PC-3 (cell line): ENCODE results near the gene MYF6. TPM values are rescaled to one million over a fixed set of nuclear protein-coding genes. Genes with fewer than 3 reads are reported as not detected.

Experiments used
- ATAC-seq: fragments of 200-7000 bp; cut with Tn5 transposase; 2 replicates; pipeline ENCODE4 v1.9.1; 2020; ENCODE audit warnings: mild to moderate bottlenecking, moderate library complexity
- BruUV-seq: library from RNA; stranded (reverse); fragments of 400-500 nt; replicated peaks from 2 replicates; lab custom pipeline; 2021; lab: Mats Ljungman, UMichigan
- CTCF ChIA-PET: fragments of 300-600 bp; sonication (Branson Sonifier 250); formaldehyde crosslinking; loops from one replicate; lab custom pipeline; 2022; ENCODE audit warnings: antibody characterized with exemption; lab: Charles Lee
- POLR2A ChIA-PET: fragments of 300-600 bp; sonication (Branson Sonifier 250); formaldehyde crosslinking; loops from one replicate; lab custom pipeline; 2022; ENCODE audit warnings: antibody characterized with exemption; ENCODE audit not compliant: unreplicated experiment; lab: Charles Lee
- DNase-seq: peaks from one replicate; pipeline ENCODE4 v3.0.0-alpha.2; 2015
- H2AFZ ChIP-seq: fragments of 300-600 bp; sonication (generic); 2 replicates; pipeline ENCODE4 v1.6.0; 2016; ENCODE audit warnings: antibody characterized with exemption, low read length
- H3F3A ChIP-seq: fragments of 300-600 bp; sonication (generic); one replicate; pipeline ENCODE4 v1.6.0; 2017; ENCODE audit warnings: antibody characterized with exemption, low read length, control low read depth, mild to moderate bottlenecking; ENCODE audit not compliant: unreplicated experiment
- H3K27ac ChIP-seq: fragments of 300-600 bp; sonication (generic); 2 replicates; pipeline ENCODE4 v1.5.1; 2016; ENCODE audit warnings: mild to moderate bottlenecking, low read length
- H3K27me3 ChIP-seq: fragments of 300-600 bp; sonication (generic); 2 replicates; pipeline ENCODE4 v1.6.1; 2016; ENCODE audit warnings: low read length, mixed read lengths
- H3K36me3 ChIP-seq: fragments of 300-600 bp; sonication (generic); 2 replicates; pipeline ENCODE4 v1.6.1; 2016; ENCODE audit warnings: low read depth, mixed run types, low read length, mixed read lengths
- H3K4me1 ChIP-seq: fragments of 300-600 bp; sonication (generic); 2 replicates; pipeline ENCODE4 v1.5.1; 2016; ENCODE audit warnings: low read length; ENCODE audit not compliant: insufficient read depth
- H3K4me2 ChIP-seq: fragments of 300-600 bp; sonication (generic); 2 replicates; pipeline ENCODE4 v1.6.0; 2016; ENCODE audit warnings: low read length
- H3K4me3 ChIP-seq: fragments of 300-600 bp; sonication (generic); 2 replicates; pipeline ENCODE4 v1.5.1; 2016; ENCODE audit warnings: mild to moderate bottlenecking, low read length, mixed read lengths
- H3K79me2 ChIP-seq: fragments of 300-600 bp; sonication (generic); 2 replicates; pipeline ENCODE4 v1.6.1; 2017; ENCODE audit warnings: low read length, mixed read lengths
- H3K9ac ChIP-seq: fragments of 300-600 bp; sonication (generic); 2 replicates; pipeline ENCODE4 v1.6.0; 2016; ENCODE audit warnings: mild to moderate bottlenecking, low read length
- H3K9me2 ChIP-seq: fragments of 300-600 bp; sonication (generic); replicated peaks from 2 replicates; pipeline ENCODE4 v1.6.1; 2016; ENCODE audit warnings: mixed run types, low read length, mixed read lengths
- H3K9me3 ChIP-seq: fragments of 300-600 bp; sonication (generic); 2 replicates; pipeline ENCODE4 v1.6.1; 2016; ENCODE audit warnings: low read length, mixed read lengths
- H4K20me1 ChIP-seq: fragments of 300-600 bp; sonication (generic); 2 replicates; pipeline ENCODE4 v1.6.1; 2016; ENCODE audit warnings: low read length, mixed read lengths
- CTCF ChIP-seq: fragments of 300-600 bp; sonication (generic); conservative IDR thresholded peaks from 2 replicates; pipeline ENCODE4 v1.5.1; 2017; ENCODE audit warnings: antibody characterized with exemption, low read depth, mild to moderate bottlenecking, low read length
- EZH2 ChIP-seq: fragments of 300-600 bp; sonication (generic); IDR thresholded peaks from one replicate; pipeline ENCODE4 v1.6.1; 2017; ENCODE audit warnings: antibody characterized with exemption, mild to moderate bottlenecking, low read length; ENCODE audit not compliant: unreplicated experiment
- EZH2phosphoT487 ChIP-seq: fragments of 300-600 bp; sonication (generic); IDR thresholded peaks from 2 replicates; pipeline ENCODE4 v1.6.1; 2018; ENCODE audit warnings: mild to moderate bottlenecking, antibody characterized with exemption, low read length, borderline replicate concordance
- intact Hi-C: fragments of 100-400 bp; cut with micrococcal nuclease; formaldehyde crosslinking; loops from 2 replicates; pipeline ENCODE4 v1.9.0; 2023
- total RNA-seq: library from RNA; depleted of rRNA; stranded (reverse); fragments of >200 nt; gene quantifications from 2 replicates; pipeline ENCODE4 v1.2.3, GENCODE V29; 2014

Gene MYF6
- total RNA-seq, 1 experiment from 2014 or later: not detected

DNA sequence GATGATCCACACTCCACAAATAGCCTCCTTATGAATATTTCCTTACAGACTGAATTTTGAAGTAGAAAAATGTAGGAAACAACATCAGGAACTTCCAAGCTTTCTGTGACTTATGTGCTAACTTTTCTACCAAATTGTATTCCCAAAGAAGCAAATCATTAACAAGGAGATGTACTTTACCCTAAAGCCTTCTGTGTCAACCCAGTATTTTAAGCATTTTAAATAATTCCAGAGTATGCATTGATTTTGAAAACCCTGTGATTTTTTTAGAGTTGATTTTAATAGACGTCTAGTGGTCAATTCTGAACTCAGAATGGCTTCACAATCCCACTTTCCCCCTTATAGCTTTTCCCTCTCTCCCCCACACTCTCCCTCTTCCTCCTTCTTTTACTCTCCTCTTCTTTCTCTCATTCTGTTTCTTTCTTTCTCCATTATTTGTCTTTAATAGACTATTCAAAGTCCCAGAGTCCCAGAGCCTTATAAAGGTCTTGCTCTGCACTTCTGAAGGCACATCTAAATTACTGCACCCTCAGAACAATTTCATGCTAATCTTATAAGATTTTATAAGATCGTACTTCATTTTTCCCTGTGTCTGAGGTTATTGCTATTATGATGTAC is 10.1 kb upstream of the MYF6 start:
- ATAC-seq: no peak
- H3K9ac ChIP-seq: no peak overlapping the region
- no peak overlapping the region for H3K4me3 ChIP-seq
- DNase-seq: no peak
- no peak overlapping the region for H3K27ac ChIP-seq
- no peak overlapping the region for H3K4me2 ChIP-seq
- ChIA-PET CTCF (no interaction called here), POLR2A (interaction anchor here (0.7 kb wide), 1 partner anchor 146 kb away, joined by 4 read pairs; no protein-coding TSS in a partner anchor)
- H3K36me3 ChIP-seq: no peaks in the 10 kb centered on the region
- no peaks in the 10 kb centered on the region for H3F3A ChIP-seq
- H2AFZ ChIP-seq: no peak overlapping the region
- no TSS peak for BruUV-seq
- H3K79me2 ChIP-seq: no peaks in the 10 kb centered on the region
- peaks cover 1% of the 10 kb centered on the region for H3K4me1 ChIP-seq
- peaks cover 5% of the 10 kb centered on the region; the same call in 1 of the 2 replicates for H3K27me3 ChIP-seq
- TF ChIP-seq CTCF: no peak
- no peak for TF ChIP-seq EZH2phosphoT487
- no peak for TF ChIP-seq EZH2
- H3K9me3 ChIP-seq: no peaks in the 10 kb centered on the region
- H3K9me2 ChIP-seq: no peaks in the 10 kb centered on the region
- intact Hi-C loops: no loop called here
- H4K20me1 ChIP-seq: no peaks in the 10 kb centered on the region

DNA sequence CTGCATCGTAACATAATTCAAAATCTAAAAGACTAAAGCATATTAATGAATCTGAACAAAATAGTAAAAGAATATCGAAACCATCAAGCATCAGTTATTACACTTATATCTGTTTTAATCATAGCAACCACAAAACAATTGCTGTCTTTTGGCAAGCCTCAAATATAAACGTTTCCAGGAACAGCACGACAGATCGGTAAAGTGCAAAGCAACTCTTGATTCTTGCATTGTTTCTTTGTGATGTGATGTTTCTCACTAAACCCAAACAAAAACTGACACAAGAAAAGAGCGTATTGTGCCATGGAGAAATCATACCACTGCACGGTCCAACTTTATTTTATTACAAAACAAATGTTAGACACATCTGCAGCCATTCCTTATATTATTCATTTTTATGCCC is 9.2 kb upstream of the MYF6 start:
- Histone ChIP-seq H3K4me1 (peaks cover 10% of the 10 kb centered on the region), H3F3A (no peaks in the 10 kb centered on the region), H3K27me3 (peaks cover 5% of the 10 kb centered on the region; the same call in 1 of the 2 replicates), H3K27ac (no peak overlapping the region), H4K20me1 (no peaks in the 10 kb centered on the region), H3K4me2 (no peak overlapping the region), H3K79me2 (no peaks in the 10 kb centered on the region), H3K36me3 (no peaks in the 10 kb centered on the region), H3K9ac (no peak overlapping the region), H3K4me3 (no peak overlapping the region), H2AFZ (no peak overlapping the region), H3K9me3 (no peaks in the 10 kb centered on the region), H3K9me2 (no peaks in the 10 kb centered on the region)
- no TSS peak for BruUV-seq
- TF ChIP-seq EZH2 (no peak), EZH2phosphoT487 (no peak), CTCF (no peak)
- intact Hi-C loops: no loop called here
- no peak for DNase-seq
- ChIA-PET POLR2A (interaction anchor here (0.7 kb wide), 1 partner anchor 147 kb away, joined by 4 read pairs; no protein-coding TSS in a partner anchor), CTCF (no interaction called here)
- ATAC-seq: no peak

DNA sequence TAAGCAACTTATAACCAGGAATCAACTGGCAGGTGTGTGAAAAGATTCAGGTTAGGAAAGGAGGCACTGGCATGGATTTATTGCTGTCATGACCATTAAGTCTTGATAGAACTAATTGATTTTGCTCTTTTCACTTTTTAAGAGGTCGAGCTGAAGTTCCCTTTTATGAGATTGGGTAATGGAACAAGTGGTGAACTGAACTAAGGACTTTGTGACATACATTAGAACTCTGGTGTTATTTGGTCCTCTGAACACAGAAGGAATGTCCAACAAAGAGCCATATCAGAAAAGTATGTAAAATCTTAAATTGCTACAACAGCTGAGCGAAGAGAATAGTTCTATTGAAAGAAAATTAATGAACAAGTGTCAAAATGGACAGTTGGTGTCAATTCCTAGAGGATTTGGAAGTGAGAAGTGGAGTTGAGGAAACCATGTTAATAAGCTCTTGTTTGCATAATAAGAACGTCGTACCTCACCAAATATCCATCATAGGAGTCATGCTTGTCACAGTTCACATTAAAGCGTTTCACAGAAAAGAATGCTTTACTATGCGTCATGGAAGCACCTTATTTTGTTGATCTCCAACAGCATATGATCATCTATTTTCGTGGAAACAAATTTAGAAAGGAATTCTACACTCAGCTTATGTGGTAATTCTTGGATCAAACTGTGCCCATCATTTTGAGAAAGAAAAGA is 8.4 kb upstream of the MYF6 start:
- POLR2A ChIA-PET: no interaction called here
- intact Hi-C loops: no loop called here
- TF ChIP-seq EZH2phosphoT487: no peak
- TF ChIP-seq CTCF: no peak
- no peak for TF ChIP-seq EZH2
- BruUV-seq: no TSS peak
- Histone ChIP-seq H3F3A (no peaks in the 10 kb centered on the region), H3K9me2 (no peaks in the 10 kb centered on the region), H3K36me3 (no peaks in the 10 kb centered on the region), H3K9me3 (no peaks in the 10 kb centered on the region), H3K9ac (no peak overlapping the region), H3K79me2 (no peaks in the 10 kb centered on the region), H3K27ac (no peak overlapping the region), H4K20me1 (no peaks in the 10 kb centered on the region), H3K4me3 (no peak overlapping the region), H3K27me3 (peaks cover 5% of the 10 kb centered on the region; the same call in 1 of the 2 replicates), H2AFZ (no peak overlapping the region), H3K4me1 (peaks cover 11% of the 10 kb centered on the region), H3K4me2 (no peak overlapping the region)
- CTCF ChIA-PET: no interaction called here
- ATAC-seq: no peak
- DNase-seq: no peak
